T-cell (primary cell): ENCODE measurements around the gene PPP1CC. TPM values are rescaled to one million over a fixed set of nuclear protein-coding genes. Genes with fewer than 3 reads are reported as not detected.
A peak's percentile ranks its signal among the peaks of the same experiment; 100 is the strongest.

Experiments
- ATAC-seq, 4 experiments: fragments of 200-7000 bp in 3 of 4; fragments of 150-1000 bp in 1 of 4; cut with Tn5 transposase; replicated peaks in 1 of 4; 1 replicate in 3 of 4; 2 replicates in 1 of 4; pipeline ENCODE4 v1.10.0; 2021; ENCODE audit warnings: moderate library complexity in 3 of 4, mild to moderate bottlenecking in 2 of 4, moderate number of reproducible peaks in 1 of 4
- CTCF ChIA-PET, 2 donors: fragments of 300-600 bp; sonication (Branson Sonifier 250); formaldehyde crosslinking; loops; one replicate each; lab custom pipeline; 2022; ENCODE audit warnings: antibody characterized with exemption in 2 of 2; lab: Charles Lee
- POLR2A ChIA-PET, 2 donors: fragments of 300-600 bp; sonication (Branson Sonifier 250); formaldehyde crosslinking; loops; one replicate each; lab custom pipeline; 2022; ENCODE audit warnings: antibody characterized with exemption in 2 of 2; lab: Charles Lee
- DNase-seq, 35 experiments: peaks; one replicate each; pipeline versions ENCODE4 v3.0.0 to v3.0.0-alpha.2; 2013 to 2023
- H3K27ac ChIP-seq: one replicate; pipeline ENCODE4 v1.5.1; 2013; ENCODE audit warnings: low read length
- H3K27me3 ChIP-seq, 2 experiments: replicated peaks in 1 of 2; 1 replicate in 1 of 2; 2 replicates in 1 of 2; pipeline versions ENCODE4 v1.6.1 to v1.7.0; 2013; ENCODE audit warnings: low read length in 1 of 2, mixed read lengths in 1 of 2; ENCODE audit not compliant: control insufficient read depth in 2 of 2, insufficient read depth in 2 of 2; ENCODE audit errors: extremely low read depth in 1 of 2
- H3K36me3 ChIP-seq, 2 donors: 1 replicate in 1 of 2; 2 replicates in 1 of 2; pipeline versions ENCODE4 v1.6.1 to v1.7.0; 2013; ENCODE audit warnings: low read length in 1 of 2; ENCODE audit not compliant: control insufficient read depth in 2 of 2, insufficient read depth in 1 of 2; ENCODE audit errors: extremely low read depth in 1 of 2
- H3K4me1 ChIP-seq, 2 experiments: 1 replicate in 1 of 2; 2 replicates in 1 of 2; pipeline versions ENCODE4 v1.6.1 to v1.7.0; 2013; ENCODE audit warnings: low read length in 2 of 2, mixed read lengths in 1 of 2; ENCODE audit not compliant: insufficient read depth in 2 of 2, control insufficient read depth in 1 of 2; ENCODE audit errors: extremely low read depth in 1 of 2
- H3K4me3 ChIP-seq, 2 donors: 1 replicate in 1 of 2; 2 replicates in 1 of 2; pipeline versions ENCODE4 v1.5.1 to v1.7.0; 2013; ENCODE audit warnings: mild to moderate bottlenecking in 2 of 2, low read length in 1 of 2, moderate library complexity in 1 of 2; ENCODE audit not compliant: control insufficient read depth in 1 of 2; ENCODE audit errors: extremely low read depth in 1 of 2
- H3K9me3 ChIP-seq: 2 replicates; pipeline ENCODE4 v1.7.0; 2013
- H3K27ac Mint-ChIP-seq, 2 donors: one replicate each; pipeline ENCODE4 v1.8.0; 2020 to 2021; ENCODE audit warnings: mild to moderate bottlenecking in 2 of 2, mixed read lengths in 2 of 2
- H3K27me3 Mint-ChIP-seq, 2 donors: one replicate each; pipeline ENCODE4 v1.8.0; 2021 to 2022; ENCODE audit warnings: mixed read lengths in 2 of 2
- H3K36me3 Mint-ChIP-seq: one replicate; pipeline ENCODE4 v1.8.0; 2021; ENCODE audit warnings: mixed read lengths
- H3K4me1 Mint-ChIP-seq, 3 donors: one replicate each; pipeline ENCODE4 v1.8.0; 2020 to 2022; ENCODE audit warnings: mixed read lengths in 3 of 3, mild to moderate bottlenecking in 1 of 3
- H3K4me3 Mint-ChIP-seq, 3 donors: one replicate each; pipeline ENCODE4 v1.8.0; 2020 to 2022; ENCODE audit warnings: mild to moderate bottlenecking in 3 of 3, mixed read lengths in 3 of 3, moderate library complexity in 3 of 3
- H3K9me3 Mint-ChIP-seq, 3 donors: one replicate each; pipeline ENCODE4 v1.8.0; 2020 to 2022; ENCODE audit warnings: mixed read lengths in 3 of 3
- WGBS: methylation state at CpG from one replicate; pipeline ENCODE4 v1.1.5; 2013; ENCODE audit warnings: missing lambda C conversion rate; ENCODE audit not compliant: insufficient coverage; 5-methylcytosine and 5-hydroxymethylcytosine counted together
- total RNA-seq, 35 experiments: library from RNA in 6 of 35; stranded (reverse) in 6 of 35; fragments of 120-200 nt in 1 of 35; gene quantifications; one replicate each; pipeline versions ENCODE4 v1.2.1 to v1.2.4 and lab custom pipeline; 2013 to 2026

Gene PPP1CC
- total RNA-seq, 5 donors from 2014 or later (not counting 1 experiment from before 2014, with no cell fraction given): 113 to 154 (median 134) TPM

GRCh38 chr12:110677206-110677911 lies 65.3 kb downstream of the PPP1CC start:
- H3K4me3 Mint-ChIP-seq: peak overlapping the region; percentile 32 to 74 (median 44)
- peak overlapping the region; percentile 35 for H3K27ac ChIP-seq
- H3K27me3 Mint-ChIP-seq: no peaks in the 10 kb centered on the region
- no peaks in the 10 kb centered on the region for H3K9me3 ChIP-seq
- peak in 1 of 35 experiments; percentile 28 for DNase-seq
- H3K36me3 Mint-ChIP-seq: peaks cover 26% of the 10 kb centered on the region
- H3K4me3 ChIP-seq: peak overlapping the region in 1 of 2 donors; percentile 35
- H3K4me1 ChIP-seq: peaks cover 23 to 36% of the 10 kb centered on the region in 2 experiments
- ChIA-PET POLR2A (interaction anchor here in 1 of 2 donors (0.7 kb wide), 1 partner anchor 135 kb away, joined by 3 read pairs; no protein-coding TSS in a partner anchor), CTCF (interaction anchor here (0.5 to 0.6 kb wide), 3 partner anchors 20 to 85 kb away, joined by 3 read pairs; no protein-coding TSS in a partner anchor)
- peaks cover under 1 to 3% of the 10 kb centered on the region in 2 donors for H3K36me3 ChIP-seq
- H3K27me3 ChIP-seq: no peaks in the 10 kb centered on the region
- peaks cover 3 to 7% (median 4%) of the 10 kb centered on the region in 3 donors for H3K9me3 Mint-ChIP-seq
- peaks cover 26 to 57% (median 38%) of the 10 kb centered on the region in 3 donors for H3K4me1 Mint-ChIP-seq
- peak; percentile 64 to 79 (median 71) for ATAC-seq
- H3K27ac Mint-ChIP-seq: peak overlapping the region; percentile 87 to 91
- 43% methylated on average over 3 of the region's 5 CpGs for WGBS

- Mint-ChIP-seq H3K27me3 (no peaks in the 10 kb centered on the region), H3K27ac (no peak overlapping the region), H3K9me3 (peaks cover 3 to 7% (median 4%) of the 10 kb centered on the region in 3 donors), H3K36me3 (peaks cover 21% of the 10 kb centered on the region), H3K4me3 (no peak overlapping the region), H3K4me1 (peaks cover 26 to 54% (median 34%) of the 10 kb centered on the region in 3 donors)
- Histone ChIP-seq H3K27me3 (no peaks in the 10 kb centered on the region), H3K36me3 (peaks cover 0 to 7% of the 10 kb centered on the region in 2 donors), H3K9me3 (no peaks in the 10 kb centered on the region), H3K4me1 (peaks cover 23 to 36% of the 10 kb centered on the region in 2 experiments), H3K27ac (no peak overlapping the region), H3K4me3 (no peak overlapping the region)
- DNase-seq (no peak), ATAC-seq (no peak)
- CTCF ChIA-PET: interaction anchor here in 1 of 2 donors (0.7 kb wide), 1 partner anchor 1506 kb away, joined by 3 read pairs; no protein-coding TSS in a partner anchor
- POLR2A ChIA-PET: no interaction called here
- 95% methylated on average over 4 of the region's 4 CpGs for WGBS
Measured at GRCh38 chr12:110676171-110676570, 66.5 kb downstream of the PPP1CC start.

- Mint-ChIP-seq H3K4me3 (peak overlapping the region in 1 of 3 donors; percentile 58), H3K27me3 (no peaks in the 10 kb centered on the region), H3K9me3 (peaks cover 4 to 15% (median 7%) of the 10 kb centered on the region in 3 donors), H3K27ac (peak overlapping the region; percentile 78 to 87), H3K36me3 (peaks cover 31% of the 10 kb centered on the region), H3K4me1 (peaks cover 22 to 45% (median 22%) of the 10 kb centered on the region in 3 donors)
- Histone ChIP-seq H3K27me3 (no peaks in the 10 kb centered on the region), H3K4me1 (peaks cover 2 to 26% of the 10 kb centered on the region in 2 experiments), H3K36me3 (peaks cover 4 to 7% of the 10 kb centered on the region in 2 donors), H3K4me3 (no peak overlapping the region), H3K27ac (peak overlapping the region; percentile 5), H3K9me3 (no peaks in the 10 kb centered on the region)
- POLR2A ChIA-PET: no interaction called here
- ATAC-seq: peak in 3 of 4 experiments; percentile 53 to 91 (median 65)
- CTCF ChIA-PET: no interaction called here
- WGBS: no CpG with 5 or more reads among the region's 4 CpGs
- DNase-seq: peak in 6 of 35 experiments; percentile 17 to 68 (median 29)
Measured at GRCh38 chr12:110670161-110670701, 72.5 kb downstream of the PPP1CC start.

Other genes starting within 250 kb of the PPP1CC start
- 100 to 1,000 TPM in 1 of 5 donors, 10 to 100 TPM in 4; 79.0 to 109 (median 95.4) TPM for gene VPS29, start 240.8 kb downstream of the PPP1CC start, total RNA-seq
- gene RAD9B, start 240.6 kb downstream of the PPP1CC start, total RNA-seq: 1 to 10 TPM in 1 of 5 donors, under 1 TPM in 3, not detected in 1; 0.18 to 1.6 (median 0.74) TPM
- gene PPTC7, start 159.6 kb downstream of the PPP1CC start, total RNA-seq: 10 to 100 TPM; 36.0 to 38.1 (median 36.6) TPM
- gene TCTN1, start 128.8 kb downstream of the PPP1CC start, total RNA-seq: 10 to 100 TPM in 3 of 5 donors, 1 to 10 TPM in 2; 8.8 to 14.1 (median 11.5) TPM
- gene HVCN1, start 53.8 kb downstream of the PPP1CC start, total RNA-seq: 10 to 100 TPM in 3 of 5 donors, 1 to 10 TPM in 2; 5.6 to 18.7 (median 14.2) TPM
- not detected for gene CCDC63, start 104.1 kb upstream of the PPP1CC start, total RNA-seq
- not detected for gene MYL2, start 177.7 kb upstream of the PPP1CC start, total RNA-seq